ENCODE data around the gene NRCAM. TPM values are rescaled to one million over a fixed set of nuclear protein-coding genes. Genes with fewer than 3 reads are reported as not detected.

Gene NRCAM
- polyA plus RNA-seq, 1 donor from 2014 or later, result 0.49 TPM

DNA sequence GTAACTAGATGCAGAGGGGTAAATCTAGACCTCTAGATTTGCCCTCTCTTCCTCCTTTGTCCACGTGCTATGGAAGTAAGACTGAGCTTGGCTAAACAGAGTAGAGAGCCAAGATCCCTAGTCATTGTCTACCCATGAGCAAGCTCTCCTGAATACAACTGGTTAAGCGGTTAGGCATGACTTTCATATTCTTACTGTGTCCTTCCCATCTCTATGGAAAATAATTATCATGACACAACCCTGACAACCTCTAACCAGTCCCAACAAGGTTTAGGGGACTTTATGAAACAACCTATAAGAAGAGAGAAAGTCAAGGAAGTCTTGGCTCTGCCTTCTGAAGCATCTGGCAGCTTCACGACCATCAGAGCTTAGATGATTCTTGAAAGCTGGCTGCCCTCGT, 318.2 kb downstream of the NRCAM start:
- Mint-ChIP-seq H3K4me3 (no peak overlapping the region), H3K27me3 (peaks cover 3% of the 10 kb centered on the region), H3K27ac (no peak overlapping the region), H3K36me3 (no peaks in the 10 kb centered on the region), H3K9me3 (peaks cover 0 to 5% (median 0%) of the 10 kb centered on the region in 3 donors), H3K4me1 (peaks cover 15 to 23% (median 18%) of the 10 kb centered on the region in 3 donors)

DNA sequence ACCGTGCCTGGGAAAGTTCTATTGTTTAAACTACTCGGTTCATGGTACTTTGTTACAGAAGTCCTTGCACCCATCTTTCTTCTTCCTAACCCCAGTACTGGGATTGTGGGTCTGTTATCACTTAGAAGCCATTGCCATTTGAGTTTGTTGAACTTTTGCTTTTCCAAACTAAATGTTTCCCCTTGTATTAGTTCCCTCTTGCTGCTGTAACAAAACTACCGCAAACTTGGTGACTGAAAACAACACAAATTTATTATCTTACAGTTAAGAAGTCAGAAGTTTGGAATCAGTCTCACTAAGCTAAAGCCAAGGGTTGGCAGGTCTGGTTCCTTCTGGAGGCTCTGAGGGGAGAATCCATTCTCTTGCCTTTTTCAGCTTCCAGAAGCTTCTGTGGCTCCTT, 319.2 kb downstream of the NRCAM start:
- no peaks in the 10 kb centered on the region for H3K36me3 Mint-ChIP-seq
- H3K4me3 Mint-ChIP-seq, result no peak overlapping the region
- peaks cover 4% of the 10 kb centered on the region for H3K27me3 Mint-ChIP-seq
- peaks cover 0 to 5% (median 0%) of the 10 kb centered on the region in 3 donors for H3K9me3 Mint-ChIP-seq
- H3K27ac Mint-ChIP-seq, result no peak overlapping the region
- H3K4me1 Mint-ChIP-seq, result peaks cover 15 to 23% (median 18%) of the 10 kb centered on the region in 3 donors

DNA sequence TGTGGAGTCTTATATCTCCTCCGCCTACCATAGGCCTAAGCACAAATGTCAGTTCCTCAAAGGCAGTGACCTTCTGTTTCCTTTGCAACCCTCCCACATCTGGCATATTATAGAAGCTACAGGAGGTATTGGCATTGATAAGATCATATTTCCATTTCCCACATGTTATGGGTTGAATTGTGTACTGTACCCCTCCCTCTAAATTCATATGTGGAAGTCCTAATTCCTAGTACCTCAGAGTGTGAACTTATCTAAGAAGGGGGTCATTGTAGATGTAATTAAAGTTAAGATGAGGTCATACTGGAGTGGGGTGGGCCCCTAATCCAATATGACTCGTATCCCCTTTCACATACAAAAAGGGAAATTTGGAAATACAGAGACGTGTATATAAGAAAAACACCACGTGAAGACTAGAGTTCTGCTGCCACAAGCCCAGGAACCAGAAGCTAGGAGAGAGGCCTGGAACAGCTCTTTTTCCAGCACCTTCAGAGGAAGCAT, 320.0 kb downstream of the NRCAM start:
- Mint-ChIP-seq H3K9me3 (peaks cover 0 to 5% (median 0%) of the 10 kb centered on the region in 3 donors), H3K4me1 (peaks cover 15 to 23% (median 18%) of the 10 kb centered on the region in 3 donors), H3K27me3 (peaks cover 4% of the 10 kb centered on the region), H3K27ac (peak overlapping the region in 2 of 3 donors; percentile 2 to 85), H3K4me3 (peak overlapping the region in 2 of 4 donors; percentile 10 to 39), H3K36me3 (no peaks in the 10 kb centered on the region)

DNA sequence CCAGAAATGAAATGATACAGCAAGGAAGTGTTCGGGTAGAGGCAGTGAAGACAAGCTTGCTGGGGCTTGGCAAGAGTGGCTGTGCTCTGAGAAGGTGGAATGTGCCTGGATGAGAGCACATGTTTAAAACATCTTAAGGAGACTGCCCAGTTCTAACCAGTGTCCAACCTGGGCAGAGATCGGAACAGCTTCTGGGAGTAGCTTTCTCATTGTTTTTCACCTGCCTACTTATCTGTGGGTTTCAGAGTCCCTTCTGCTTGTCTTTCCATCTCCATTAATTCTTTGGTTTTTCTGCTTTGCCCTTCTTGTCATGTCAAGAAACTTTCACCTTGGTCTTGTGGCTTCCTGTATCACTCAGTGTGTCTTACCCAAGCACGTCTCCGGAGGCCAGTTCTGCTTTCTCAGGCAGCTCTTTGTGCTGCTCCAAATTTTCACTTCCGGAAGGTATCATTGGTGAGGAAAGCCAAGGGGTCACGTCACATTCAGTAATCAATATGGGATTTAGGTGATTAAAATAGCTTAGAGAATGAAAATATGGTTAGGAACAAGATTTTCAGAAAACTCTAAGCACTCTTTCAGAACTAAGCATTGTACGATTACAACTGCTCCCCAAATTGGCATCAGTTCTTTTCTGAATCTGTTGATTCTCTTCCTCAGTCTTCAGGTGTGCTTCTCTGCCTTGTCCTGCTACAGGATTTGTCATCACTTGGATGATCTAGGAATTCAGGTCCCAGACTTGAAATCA, 320.6 kb downstream of the NRCAM start:
- Mint-ChIP-seq H3K27me3 (peaks cover 4% of the 10 kb centered on the region), H3K4me3 (peak overlapping the region in 2 of 4 donors; percentile 39 to 51), H3K9me3 (peaks cover 0 to 5% (median 0%) of the 10 kb centered on the region in 3 donors), H3K4me1 (peaks cover 15 to 23% (median 18%) of the 10 kb centered on the region in 3 donors), H3K27ac (peak overlapping the region in 2 of 3 donors; percentile 2 to 85), H3K36me3 (no peaks in the 10 kb centered on the region)

DNA sequence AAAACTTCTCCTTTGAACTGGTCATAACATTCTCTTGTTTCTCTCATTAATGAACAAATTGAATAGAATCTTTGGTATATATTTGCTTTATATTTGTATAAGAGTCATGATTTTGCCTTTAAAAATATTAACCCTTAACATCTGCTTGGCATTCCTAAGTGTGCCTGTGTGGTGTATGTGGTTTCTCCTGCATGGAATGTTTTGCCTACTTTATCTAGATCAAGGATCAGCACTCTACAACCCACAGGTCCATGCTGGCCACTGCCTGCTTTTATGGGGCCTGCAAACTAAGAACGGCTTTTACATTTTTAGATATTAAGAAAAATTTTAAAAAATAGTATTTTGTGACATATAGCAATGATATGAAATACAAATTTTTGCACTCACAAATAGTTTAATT, 321.8 kb downstream of the NRCAM start:
- peak overlapping the region in 1 of 4 donors; percentile 10 for H3K4me3 Mint-ChIP-seq
- no peak overlapping the region for H3K27ac Mint-ChIP-seq
- H3K9me3 Mint-ChIP-seq, result peaks cover 0 to 5% (median 0%) of the 10 kb centered on the region in 3 donors

DNA sequence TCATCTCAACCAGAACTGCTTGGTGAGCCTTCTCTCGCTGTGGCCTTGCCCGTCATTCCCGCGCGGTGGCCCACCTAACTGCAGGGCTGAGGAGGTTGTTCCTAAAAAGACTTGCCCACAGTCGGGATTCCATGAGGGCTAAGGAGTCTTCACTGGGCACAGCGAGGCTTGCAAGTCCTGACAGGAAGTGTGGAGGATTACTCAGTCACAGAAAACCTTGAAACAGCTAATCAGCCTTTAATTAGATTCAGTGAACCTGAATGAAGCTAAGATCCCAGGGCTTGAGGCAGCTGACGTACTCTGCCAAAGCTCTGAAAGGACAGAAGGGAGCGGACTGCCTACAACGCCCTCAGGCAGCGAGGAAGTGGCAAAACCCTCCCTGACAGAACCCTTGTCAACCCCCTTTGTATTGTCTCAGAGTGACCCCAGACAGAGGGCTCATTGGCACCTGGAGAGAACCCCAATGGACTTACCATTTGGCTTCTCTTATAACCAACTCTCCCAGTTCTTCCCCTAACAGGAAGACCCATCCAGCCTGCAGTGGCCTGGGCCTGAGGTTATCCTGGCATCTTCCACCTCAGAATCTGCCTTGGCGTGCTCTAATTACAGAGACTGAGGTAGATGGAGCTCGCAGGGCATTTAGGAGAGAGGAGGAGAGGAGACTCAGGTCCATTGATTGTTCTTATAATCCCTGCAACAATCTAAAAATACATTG, 323.5 kb downstream of the NRCAM start:
- Mint-ChIP-seq H3K27ac (no peak overlapping the region), H3K9me3 (peaks cover 0 to 3% (median 0%) of the 10 kb centered on the region in 3 donors), H3K36me3 (no peaks in the 10 kb centered on the region), H3K4me1 (peaks cover 15 to 23% (median 18%) of the 10 kb centered on the region in 3 donors), H3K4me3 (no peak overlapping the region), H3K27me3 (peaks cover 2% of the 10 kb centered on the region)

More for the DNA sequence above, 321.8 kb downstream of the NRCAM start:
- peaks cover 2% of the 10 kb centered on the region for H3K27me3 Mint-ChIP-seq
- H3K4me1 Mint-ChIP-seq, result peaks cover 15 to 23% (median 18%) of the 10 kb centered on the region in 3 donors
- H3K36me3 Mint-ChIP-seq, result no peaks in the 10 kb centered on the region

DNA sequence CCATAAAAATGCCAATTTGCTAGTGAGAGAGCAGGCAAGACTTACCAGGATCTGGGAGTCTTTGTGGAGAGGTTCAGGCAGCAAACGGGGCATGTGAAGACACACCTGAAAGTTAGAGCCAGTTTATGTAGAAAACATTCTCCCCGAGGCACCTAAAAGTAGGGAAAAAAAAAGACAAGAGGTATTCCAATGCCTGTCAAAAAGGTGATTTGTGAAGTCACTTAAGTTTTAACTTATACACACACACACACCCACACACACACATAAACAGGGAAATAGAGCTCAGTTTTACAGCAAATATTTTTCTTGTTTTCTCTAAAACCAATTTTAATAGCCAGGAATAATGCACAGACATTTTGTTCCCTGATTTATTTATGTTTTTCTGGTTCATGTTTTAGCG, 326.0 kb downstream of the NRCAM start, which contains the start of gene LAMB4:
LAMB4 (minus strand) TSS at position 101 of the 400 bp plus-strand sequence. CDS start 7,197 bp downstream, outside the sequence.
- peaks cover 5 to 11% (median 9%) of the 10 kb centered on the region in 3 donors for H3K4me1 Mint-ChIP-seq
- H3K27ac Mint-ChIP-seq, result no peak within 1 kb of the TSS
- H3K9me3 Mint-ChIP-seq, result no peaks in the 10 kb centered on the region
- no peak within 1 kb of the TSS for H3K4me3 Mint-ChIP-seq
- no peaks in the 10 kb centered on the region for H3K36me3 Mint-ChIP-seq
- H3K27me3 Mint-ChIP-seq, result peaks cover 2% of the 10 kb centered on the region

DNA sequence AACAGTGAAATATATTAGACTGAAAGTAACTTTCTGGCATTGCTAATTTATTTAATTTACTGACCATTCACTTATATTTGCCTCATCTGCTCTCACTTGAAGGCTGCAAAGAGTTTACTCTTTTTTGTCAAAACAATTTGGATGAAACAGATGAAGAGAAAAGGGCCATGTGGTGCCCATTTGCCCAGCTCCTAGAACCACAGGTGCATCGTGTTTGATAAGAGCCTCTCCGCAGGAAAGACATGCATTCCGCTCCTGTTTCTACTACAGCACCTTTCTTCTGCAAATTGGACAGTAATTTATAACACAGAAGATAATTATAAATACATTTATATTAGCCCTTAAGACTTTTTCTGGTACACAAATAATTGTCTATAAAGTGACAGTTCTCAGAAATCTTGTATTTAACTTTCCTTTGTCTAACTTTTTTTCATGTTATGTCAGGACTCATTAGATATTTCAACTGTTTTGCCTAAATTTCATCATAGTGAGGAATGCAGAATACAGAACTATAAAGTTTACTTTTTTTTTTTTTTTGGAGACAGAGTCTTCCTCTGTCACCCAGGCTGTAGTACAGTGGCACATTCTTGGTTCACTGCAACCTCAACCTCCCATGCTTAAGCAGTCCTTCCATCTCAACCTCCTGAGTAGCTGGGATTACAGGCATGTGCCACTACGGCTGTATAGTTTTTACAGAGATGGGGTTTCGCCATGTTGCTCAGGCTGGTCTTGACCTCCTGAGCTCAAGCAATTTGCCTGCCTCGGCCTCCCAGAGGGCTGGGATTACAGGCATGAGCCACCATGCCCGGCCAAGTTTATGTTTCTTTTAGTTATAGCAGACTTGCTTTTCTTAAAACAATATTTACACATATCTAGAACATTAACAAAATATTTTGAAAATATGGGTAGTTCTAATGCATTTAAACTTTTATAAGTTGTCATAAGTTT, 326.9 kb downstream of the NRCAM start:
- H3K36me3 Mint-ChIP-seq, result no peaks in the 10 kb centered on the region
- H3K27ac Mint-ChIP-seq, result no peak overlapping the region
- no peaks in the 10 kb centered on the region for H3K9me3 Mint-ChIP-seq
- no peak overlapping the region for H3K4me3 Mint-ChIP-seq
- H3K4me1 Mint-ChIP-seq, result peaks cover 0 to 6% (median 5%) of the 10 kb centered on the region in 3 donors
- H3K27me3 Mint-ChIP-seq, result peaks cover 2% of the 10 kb centered on the region

DNA sequence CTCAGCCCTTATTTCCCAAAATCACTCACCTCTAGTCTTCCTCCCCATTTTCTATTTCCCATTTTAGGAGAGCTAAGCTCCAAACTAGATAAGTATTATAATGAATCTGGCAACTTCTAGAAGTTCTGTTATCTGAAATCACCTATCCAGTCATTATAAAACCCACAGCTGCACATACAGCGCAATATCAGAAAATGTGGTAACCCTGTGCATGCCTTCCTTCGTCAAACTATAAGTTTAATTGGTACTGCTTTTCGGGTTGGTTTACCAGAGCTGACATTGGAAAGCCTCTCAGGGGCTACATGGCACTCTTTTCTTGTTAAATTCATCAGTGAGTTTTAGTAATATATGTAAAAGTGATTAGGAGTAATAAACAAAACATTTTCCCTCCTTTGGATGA, 327.7 kb downstream of the NRCAM start:
- Mint-ChIP-seq H3K4me1 (peaks cover 0 to 2% (median 0%) of the 10 kb centered on the region in 3 donors), H3K36me3 (no peaks in the 10 kb centered on the region), H3K27me3 (peaks cover 2% of the 10 kb centered on the region), H3K27ac (no peak overlapping the region), H3K9me3 (no peaks in the 10 kb centered on the region), H3K4me3 (no peak overlapping the region)

DNA sequence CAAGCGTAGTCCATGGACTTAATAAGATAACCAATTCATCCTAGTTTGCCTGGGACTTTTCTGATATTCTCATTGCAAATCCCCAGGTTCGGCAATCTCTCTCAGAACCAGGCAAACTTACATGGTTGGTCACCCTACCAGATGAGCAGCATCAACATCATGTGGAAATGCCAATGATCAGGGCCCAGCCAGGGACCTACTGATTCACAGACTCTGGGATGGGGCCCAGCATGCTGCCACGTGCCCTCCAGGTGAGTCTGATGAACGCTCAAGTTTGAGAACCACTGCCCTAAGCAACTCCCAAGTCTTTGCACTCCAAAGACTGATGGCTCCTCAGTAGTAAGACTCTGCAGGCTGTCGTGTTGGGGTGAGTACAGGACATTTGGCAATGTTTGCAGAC, 328.8 kb downstream of the NRCAM start:
- Mint-ChIP-seq H3K4me1 (peaks cover 0 to 2% (median 0%) of the 10 kb centered on the region in 3 donors), H3K27ac (no peak overlapping the region), H3K27me3 (peaks cover under 1% of the 10 kb centered on the region), H3K9me3 (no peaks in the 10 kb centered on the region), H3K36me3 (no peaks in the 10 kb centered on the region), H3K4me3 (no peak overlapping the region)

DNA sequence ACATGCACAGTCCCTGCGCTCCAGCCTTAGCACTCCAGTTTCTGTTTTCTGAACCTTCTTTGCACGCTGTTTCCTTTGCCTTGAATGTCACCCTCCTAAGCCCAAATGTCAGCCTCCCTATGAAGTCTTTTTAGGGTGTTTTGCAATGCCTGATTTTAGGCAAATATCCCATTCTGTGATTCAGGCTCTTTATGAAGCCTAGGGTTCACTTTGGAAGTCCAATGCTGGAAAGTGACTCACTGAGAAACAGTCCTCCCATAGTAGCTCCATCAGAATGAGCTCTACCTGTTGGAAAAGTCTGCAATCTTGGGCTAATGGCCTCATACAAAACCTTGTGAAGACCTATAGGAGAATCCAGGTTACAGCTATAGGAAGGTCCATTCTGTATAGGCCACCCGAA, 331.4 kb downstream of the NRCAM start:
- no peaks in the 10 kb centered on the region for H3K36me3 Mint-ChIP-seq
- peak overlapping the region in 1 of 3 donors; percentile 33 for H3K27ac Mint-ChIP-seq
- peaks cover 0 to 2% (median 0%) of the 10 kb centered on the region in 3 donors for H3K4me1 Mint-ChIP-seq
- H3K27me3 Mint-ChIP-seq, result no peaks in the 10 kb centered on the region
- no peak overlapping the region for H3K4me3 Mint-ChIP-seq
- no peaks in the 10 kb centered on the region for H3K9me3 Mint-ChIP-seq

DNA sequence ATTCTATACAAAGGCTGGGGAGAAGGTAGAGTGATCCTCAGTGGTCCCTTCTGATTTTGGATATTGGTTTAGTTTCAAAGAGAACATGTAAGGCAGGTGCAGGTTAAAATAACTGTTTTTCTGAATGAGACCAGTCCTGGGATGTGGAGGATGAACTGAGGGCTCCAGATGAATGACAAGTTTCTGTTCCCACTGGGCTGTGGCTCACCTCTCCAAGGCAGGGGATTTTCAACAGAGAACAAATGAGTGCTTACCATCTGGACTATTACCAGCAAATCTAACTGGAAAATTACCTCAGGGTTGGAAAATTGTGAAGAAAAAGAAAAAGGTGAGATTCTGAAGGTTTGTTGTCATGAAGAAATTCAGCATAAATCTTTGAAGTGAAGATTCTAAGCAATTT, 334.1 kb downstream of the NRCAM start:
- Mint-ChIP-seq H3K4me3 (no peak overlapping the region), H3K27ac (peak overlapping the region in 1 of 3 donors; percentile 31), H3K27me3 (no peaks in the 10 kb centered on the region), H3K4me1 (peaks cover 0 to 3% (median 0%) of the 10 kb centered on the region in 3 donors), H3K36me3 (no peaks in the 10 kb centered on the region), H3K9me3 (no peaks in the 10 kb centered on the region)

DNA sequence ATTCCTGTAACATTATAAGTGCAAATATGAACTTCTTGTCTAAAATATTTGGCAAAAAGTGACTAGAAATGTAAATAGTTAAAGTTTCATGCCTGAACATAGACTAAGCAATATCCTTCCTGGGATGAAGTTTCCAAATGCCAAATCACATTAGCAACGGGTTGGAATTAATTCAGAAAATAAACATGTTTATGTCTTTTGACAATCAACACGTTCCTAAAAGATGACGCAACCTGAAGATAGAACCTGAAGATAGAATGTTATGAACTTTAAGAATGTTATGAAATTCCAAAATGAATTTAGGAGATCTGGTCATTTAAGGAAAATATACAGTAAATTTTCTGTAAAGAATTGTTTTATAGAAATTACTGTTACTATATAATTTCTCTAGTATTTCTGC, 335.3 kb downstream of the NRCAM start:
- H3K27ac Mint-ChIP-seq, result no peak overlapping the region
- no peaks in the 10 kb centered on the region for H3K36me3 Mint-ChIP-seq
- no peak overlapping the region for H3K4me3 Mint-ChIP-seq
- peaks cover 0 to 1% (median 0%) of the 10 kb centered on the region in 3 donors for H3K4me1 Mint-ChIP-seq
- H3K27me3 Mint-ChIP-seq, result no peaks in the 10 kb centered on the region
- no peaks in the 10 kb centered on the region for H3K9me3 Mint-ChIP-seq

DNA sequence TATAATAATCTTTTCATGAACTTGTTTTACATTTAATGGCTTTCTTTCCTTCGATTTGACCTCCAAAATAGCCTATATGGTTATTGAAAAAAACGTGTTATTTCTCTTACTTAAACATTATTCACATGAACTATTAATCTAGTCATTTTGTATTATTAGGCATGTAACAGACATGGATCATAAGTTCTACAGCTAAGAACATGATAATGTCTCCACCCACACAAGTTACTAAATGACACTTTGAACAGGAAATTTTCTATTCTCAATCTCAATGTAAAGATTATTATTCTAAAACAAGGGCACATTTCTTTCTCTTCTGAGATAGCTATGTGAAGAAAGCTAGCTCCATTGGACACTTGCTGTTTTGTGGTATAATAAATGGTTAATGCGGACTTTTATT, 336.0 kb downstream of the NRCAM start:
- Mint-ChIP-seq H3K27me3 (no peaks in the 10 kb centered on the region), H3K4me3 (no peak overlapping the region), H3K27ac (no peak overlapping the region), H3K4me1 (peaks cover 0 to 1% (median 0%) of the 10 kb centered on the region in 3 donors), H3K9me3 (no peaks in the 10 kb centered on the region), H3K36me3 (no peaks in the 10 kb centered on the region)
